HL-60/S4 (cell line): ENCODE results near the gene GARIN5B.

Experiments used
- in situ Hi-C: fragments of 300-500 bp; cut with MboI; formaldehyde crosslinking; loops from 2 replicates; pipeline ENCODE4 v1.14.3; 2022; ENCODE audit warnings: low sequenced_read_pairs

Gene GARIN5B

GRCh38 chr19:55389386-55390317 lies 26.6 kb upstream of the GARIN5B start:
- in situ Hi-C loops: no loop called here

DNA sequence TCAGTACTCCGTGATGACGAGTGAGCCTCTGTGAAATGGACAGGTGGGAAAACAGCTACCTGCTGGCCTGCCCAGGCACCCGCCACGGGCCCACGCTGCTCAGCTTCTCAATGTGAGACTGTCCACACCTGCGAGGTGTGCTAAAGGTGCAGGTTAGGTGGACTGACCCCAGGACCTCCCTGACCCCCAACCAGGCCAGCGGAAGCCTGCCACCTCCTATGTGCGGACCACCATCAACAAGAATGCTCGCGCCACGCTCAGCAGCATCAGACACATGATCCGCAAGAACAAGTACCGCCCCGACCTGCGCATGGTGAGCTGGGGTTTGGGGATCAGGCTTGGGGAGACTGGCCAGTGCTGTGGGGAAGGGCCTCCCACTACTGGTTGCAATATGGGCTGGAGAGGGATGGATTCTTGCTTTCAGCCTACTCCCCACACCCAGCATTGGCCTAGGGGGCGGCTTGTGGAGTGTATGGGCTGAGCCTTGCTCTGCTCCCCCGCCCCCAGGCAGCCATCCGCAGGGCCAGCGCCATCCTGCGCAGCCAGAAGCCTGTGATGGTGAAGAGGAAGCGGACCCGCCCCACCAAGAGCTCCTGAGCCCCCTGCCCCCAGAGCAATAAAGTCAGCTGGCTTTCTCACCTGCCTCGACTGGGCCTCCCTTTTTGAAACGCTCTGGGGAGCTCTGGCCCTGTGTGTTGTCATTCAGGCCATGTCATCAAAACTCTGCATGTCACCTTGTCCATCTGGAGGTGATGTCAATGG lies 24.9 kb upstream of the GARIN5B start:
- in situ Hi-C loops: no loop called here

- in situ Hi-C loops: no loop called here
Observed at GRCh38 chr19:55386493-55386971, 23.5 kb upstream of the GARIN5B start.

- in situ Hi-C loops: no loop called here
Observed at GRCh38 chr19:55385724-55386492, 22.8 kb upstream of the GARIN5B start, which contains the start of gene RPL28. Gene RPL28, plus strand, starts transcription at chr19:55385932. Its CDS starts 426 bp downstream, at chr19:55386358.

- in situ Hi-C loops: no loop called here
Observed at GRCh38 chr19:55384920-55385723, 22.1 kb upstream of the GARIN5B start.

GRCh38 chr19:55384131-55384919 lies 21.3 kb upstream of the GARIN5B start, which contains the start of gene TMEM238:
Gene TMEM238, minus strand, starts transcription at chr19:55384292. Its CDS starts 33 bp downstream, at chr19:55384259.
- in situ Hi-C loops: no loop called here

- in situ Hi-C loops: no loop called here
Observed at GRCh38 chr19:55383279-55384130, 20.4 kb upstream of the GARIN5B start.

DNA sequence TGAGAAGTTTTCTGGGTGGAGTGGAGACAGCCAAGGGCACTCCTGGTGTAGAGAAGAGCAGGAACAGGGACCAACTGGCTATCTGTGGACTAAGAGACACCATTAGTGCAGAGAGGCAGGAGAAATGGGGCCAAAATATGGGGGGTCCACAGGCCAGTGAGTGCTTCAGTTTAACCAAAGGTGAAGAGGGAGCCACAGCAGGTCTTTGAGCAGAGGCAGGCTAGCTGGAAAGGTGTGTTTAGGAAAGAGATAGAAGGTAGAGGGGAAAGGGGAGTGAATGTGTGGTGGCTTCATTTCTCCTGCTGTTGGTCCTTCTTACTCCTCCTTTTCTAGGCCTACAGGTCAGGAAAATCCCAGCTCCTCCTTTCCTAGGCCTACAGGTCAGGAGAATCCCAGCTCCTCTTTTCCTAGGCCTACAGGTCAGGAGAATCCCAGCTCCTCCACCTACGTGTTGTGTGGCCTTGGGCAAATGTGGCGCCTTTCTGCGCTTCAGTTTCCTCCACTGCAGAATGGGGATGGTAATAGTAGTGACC lies 19.5 kb upstream of the GARIN5B start:
- in situ Hi-C loops: no loop called here

GRCh38 chr19:55382013-55382412 lies 19.0 kb upstream of the GARIN5B start:
- in situ Hi-C loops: no loop called here

DNA sequence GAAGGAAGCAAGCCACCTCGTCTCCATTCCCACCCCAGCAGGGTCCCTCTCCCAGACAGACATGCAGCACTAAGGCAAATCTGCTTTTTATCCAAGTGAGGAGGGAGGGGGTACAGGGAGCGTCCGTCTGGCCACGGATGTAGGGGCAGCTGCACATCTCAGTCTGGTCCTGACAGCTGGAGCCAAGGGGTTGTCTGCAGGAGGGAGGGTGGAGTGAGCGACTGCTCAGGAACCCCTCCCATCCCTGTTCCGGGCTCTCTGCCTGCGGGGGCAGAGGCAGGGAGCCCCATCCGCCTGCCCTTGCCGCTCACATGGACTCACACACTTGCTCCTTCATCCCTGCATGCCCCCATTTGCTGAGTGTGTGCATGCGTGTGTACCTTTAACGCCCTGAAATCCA lies 16.1 kb upstream of the GARIN5B start:
- in situ Hi-C loops: no loop called here

GRCh38 chr19:55377356-55378131 lies 14.5 kb upstream of the GARIN5B start:
- in situ Hi-C loops: no loop called here

- in situ Hi-C loops: no loop called here
Observed at GRCh38 chr19:55376241-55376933, 13.3 kb upstream of the GARIN5B start, which contains the start of gene TMEM190. Gene TMEM190, plus strand, starts transcription at chr19:55376826. Its CDS starts 28 bp downstream, at chr19:55376854.

DNA sequence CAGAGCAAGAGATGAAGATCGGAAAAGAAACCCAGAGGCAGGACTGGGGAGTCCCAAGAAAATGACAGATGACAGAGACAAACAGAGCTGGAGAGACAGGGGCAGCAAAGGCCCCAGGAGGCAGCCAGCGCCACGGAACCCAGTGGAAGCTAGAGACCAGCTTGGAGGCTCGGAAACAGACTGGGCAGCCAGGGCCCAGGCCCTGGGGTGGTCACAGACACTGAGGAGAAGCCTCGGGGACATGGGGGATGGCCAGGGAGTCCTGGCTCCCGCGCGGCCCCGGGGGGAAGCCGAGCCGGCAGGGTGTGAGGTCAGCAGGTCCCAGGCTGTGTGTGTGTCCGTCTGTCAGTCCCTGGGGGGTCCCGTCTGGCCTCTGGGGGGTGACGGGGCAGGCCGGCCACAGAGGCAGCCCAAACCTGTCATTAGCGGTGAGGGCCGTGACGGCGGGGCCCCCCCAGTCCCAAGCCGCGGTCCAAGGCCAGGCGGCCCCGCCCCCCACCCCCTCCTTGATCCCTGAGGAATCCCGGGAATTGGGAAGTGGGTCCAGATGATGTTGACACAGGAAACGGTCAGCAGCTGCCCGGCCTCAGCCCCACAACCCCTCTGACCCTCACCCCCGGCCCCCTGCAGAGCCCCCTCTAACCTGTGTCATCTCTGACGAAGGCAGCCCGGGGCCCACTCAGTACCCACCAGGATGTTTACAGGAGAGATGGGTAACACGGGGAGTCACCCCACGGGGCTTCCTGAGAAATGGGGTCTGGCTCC lies 11.1 kb upstream of the GARIN5B start:
- in situ Hi-C loops: no loop called here

GRCh38 chr19:55373306-55373992 lies 10.4 kb upstream of the GARIN5B start:
- in situ Hi-C loops: no loop called here
